HG02973 (cell line): ENCODE measurements around the gene IFNLR1.
A peak's percentile ranks its signal among the peaks of the same experiment; 100 is the strongest.

ENCODE experiments used
- ATAC-seq: cut with Tn5 transposase; IDR thresholded peaks from one replicate; pipeline ENCODE4 v1.9.1; 2021; ENCODE audit warnings: moderate library complexity; ENCODE audit not compliant: unreplicated experiment

The IFNLR1 gene

GRCh38 chr1:24206083-24206464 lies 19.0 kb upstream of the IFNLR1 start:
- no peak for ATAC-seq

GRCh38 chr1:24205345-24206082 lies 18.4 kb upstream of the IFNLR1 start:
- no peak for ATAC-seq

GRCh38 chr1:24204116-24204515 lies 17.0 kb upstream of the IFNLR1 start:
- ATAC-seq: no peak

GRCh38 chr1:24203404-24203803 lies 16.3 kb upstream of the IFNLR1 start:
- ATAC-seq: no peak

GRCh38 chr1:24202987-24203386 lies 15.9 kb upstream of the IFNLR1 start:
- no peak for ATAC-seq

- ATAC-seq: no peak
These were observed 15.5 kb upstream of the IFNLR1 start for GRCh38 chr1:24202556-24202955.

GRCh38 chr1:24201941-24202440 lies 14.9 kb upstream of the IFNLR1 start:
- no peak for ATAC-seq

- no peak for ATAC-seq
These were observed 12.3 kb upstream of the IFNLR1 start for GRCh38 chr1:24199291-24199900.

GRCh38 chr1:24198766-24199165 lies 11.7 kb upstream of the IFNLR1 start:
- ATAC-seq: no peak

GRCh38 chr1:24195874-24196273 lies 8.8 kb upstream of the IFNLR1 start:
- ATAC-seq: no peak

GRCh38 chr1:24195136-24195535 lies 8.0 kb upstream of the IFNLR1 start:
- ATAC-seq: no peak

GRCh38 chr1:24193046-24193445 lies 6.0 kb upstream of the IFNLR1 start:
- no peak for ATAC-seq

- ATAC-seq: peak; percentile 41
These were observed 4.8 kb upstream of the IFNLR1 start for GRCh38 chr1:24191860-24192259.

GRCh38 chr1:24190983-24191461 lies 3.9 kb upstream of the IFNLR1 start:
- ATAC-seq: no peak

- no peak for ATAC-seq
These were observed 2.4 kb upstream of the IFNLR1 start for GRCh38 chr1:24189528-24189927.

- ATAC-seq: no peak
These were observed 437 bp downstream of the IFNLR1 start for GRCh38 chr1:24186711-24186992.

- ATAC-seq: no peak
These were observed 918 bp downstream of the IFNLR1 start for GRCh38 chr1:24186031-24186710.

- ATAC-seq: no peak
These were observed 2.0 kb downstream of the IFNLR1 start for GRCh38 chr1:24185076-24185475.

- ATAC-seq: no peak
These were observed 5.0 kb downstream of the IFNLR1 start for GRCh38 chr1:24182061-24182460.

GRCh38 chr1:24181619-24182018 lies 5.5 kb downstream of the IFNLR1 start:
- ATAC-seq: no peak

GRCh38 chr1:24180676-24181075 lies 6.4 kb downstream of the IFNLR1 start:
- ATAC-seq: no peak

- no peak for ATAC-seq
These were observed 7.7 kb downstream of the IFNLR1 start for GRCh38 chr1:24179251-24179840.
